ENCODE results near the gene LPIN1.

DNA sequence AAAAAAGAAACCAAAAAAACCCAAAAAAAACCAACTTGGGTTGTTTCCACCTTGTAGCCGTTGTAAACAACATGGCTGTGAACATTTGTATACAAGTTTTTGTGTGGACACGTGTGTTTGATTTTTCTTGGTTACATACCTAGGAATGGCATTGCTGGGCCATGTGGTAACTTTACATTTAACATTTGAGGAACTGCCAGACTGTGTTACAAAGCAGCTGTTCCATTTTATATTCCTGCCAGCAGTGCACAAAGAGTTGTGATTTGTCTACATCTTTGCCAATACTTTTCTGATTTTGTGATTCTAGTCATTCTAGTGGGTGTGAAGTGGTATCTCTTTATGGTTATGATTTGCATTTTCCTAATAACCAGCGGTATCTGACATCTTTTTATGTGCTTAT is 22.5 kb downstream of the LPIN1 start:
- no peak for TF ChIP-seq POLR2A (IDR thresholded peaks at IDR 0.05)
- TF ChIP-seq POLR2AphosphoS5 (IDR thresholded peaks at IDR 0.05), result no peak

Data from breast epithelium (tissue), 3 donors.